Body of pancreas (tissue), 4 donors: ENCODE results near the gene ACER2.

Experiments used
- POLR2A ChIP-seq, 3 donors: fragments of 450-650 bp; IDR thresholded peaks; one replicate each; pipeline ENCODE4 v1.6.1; 2016; ENCODE audit warnings: antibody characterized with exemption in 3 of 3, mild to moderate bottlenecking in 2 of 3
- TF ChIP-seq, protein P1 (sequence below), 7 experiments: fragments of 450-650 bp in 4 of 7; fragments of 200-600 bp in 3 of 7; sonication (generic) in 3 of 7; IDR thresholded peaks; one replicate each; pipeline ENCODE4 v1.5.1; 2016 to 2019; ENCODE audit warnings: antibody characterized with exemption in 7 of 7

DNA sequence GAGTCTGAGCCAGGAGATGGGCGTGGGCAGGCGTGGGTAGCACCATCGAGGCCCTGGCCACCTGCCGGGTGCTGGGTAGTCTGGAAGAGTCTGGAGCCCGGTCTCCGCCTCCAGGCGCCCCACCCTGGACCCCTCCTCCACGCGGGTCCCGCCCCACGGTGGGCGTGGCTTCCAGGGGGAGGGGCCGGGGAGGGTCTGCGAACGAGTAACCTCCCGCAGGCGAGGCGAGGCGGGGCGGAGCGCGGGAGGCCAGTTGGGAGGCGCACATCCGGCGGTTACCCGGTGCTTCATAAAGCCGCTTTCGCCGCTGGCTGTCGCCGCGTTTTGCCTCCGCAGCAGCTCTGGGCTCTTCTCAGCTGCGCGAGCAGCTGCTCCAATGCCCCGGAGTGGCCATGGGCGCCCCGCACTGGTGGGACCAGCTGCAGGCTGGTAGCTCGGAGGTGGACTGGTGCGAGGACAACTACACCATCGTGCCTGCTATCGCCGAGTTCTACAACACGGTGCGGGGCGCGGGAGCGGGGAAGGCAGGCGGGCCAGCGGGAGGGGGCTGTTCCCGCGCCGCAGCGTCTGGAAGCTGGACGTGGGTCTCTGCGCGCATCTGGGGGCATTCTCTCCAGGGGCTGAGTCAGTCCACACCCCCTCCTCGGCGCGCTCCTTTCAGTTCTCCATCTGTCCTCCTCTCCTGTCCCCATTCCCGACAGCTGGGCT, at the start of gene ACER2:
- TF ChIP-seq, protein P1, sequence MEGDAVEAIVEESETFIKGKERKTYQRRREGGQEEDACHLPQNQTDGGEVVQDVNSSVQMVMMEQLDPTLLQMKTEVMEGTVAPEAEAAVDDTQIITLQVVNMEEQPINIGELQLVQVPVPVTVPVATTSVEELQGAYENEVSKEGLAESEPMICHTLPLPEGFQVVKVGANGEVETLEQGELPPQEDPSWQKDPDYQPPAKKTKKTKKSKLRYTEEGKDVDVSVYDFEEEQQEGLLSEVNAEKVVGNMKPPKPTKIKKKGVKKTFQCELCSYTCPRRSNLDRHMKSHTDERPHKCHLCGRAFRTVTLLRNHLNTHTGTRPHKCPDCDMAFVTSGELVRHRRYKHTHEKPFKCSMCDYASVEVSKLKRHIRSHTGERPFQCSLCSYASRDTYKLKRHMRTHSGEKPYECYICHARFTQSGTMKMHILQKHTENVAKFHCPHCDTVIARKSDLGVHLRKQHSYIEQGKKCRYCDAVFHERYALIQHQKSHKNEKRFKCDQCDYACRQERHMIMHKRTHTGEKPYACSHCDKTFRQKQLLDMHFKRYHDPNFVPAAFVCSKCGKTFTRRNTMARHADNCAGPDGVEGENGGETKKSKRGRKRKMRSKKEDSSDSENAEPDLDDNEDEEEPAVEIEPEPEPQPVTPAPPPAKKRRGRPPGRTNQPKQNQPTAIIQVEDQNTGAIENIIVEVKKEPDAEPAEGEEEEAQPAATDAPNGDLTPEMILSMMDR (IDR thresholded peaks at IDR 0.05): peak in 2 of 7 experiments; percentile 5 to 7
- TF ChIP-seq POLR2A (IDR thresholded peaks at IDR 0.05): peak; percentile 94 to 98 (median 97)
